HG02623 (cell line): Measurements from ENCODE around the gene BABAM2.

ENCODE experiments used
- ATAC-seq: cut with Tn5 transposase; IDR thresholded peaks from one replicate; pipeline ENCODE4 v1.9.1; 2021; ENCODE audit warnings: moderate library complexity; ENCODE audit not compliant: unreplicated experiment

Gene BABAM2

DNA sequence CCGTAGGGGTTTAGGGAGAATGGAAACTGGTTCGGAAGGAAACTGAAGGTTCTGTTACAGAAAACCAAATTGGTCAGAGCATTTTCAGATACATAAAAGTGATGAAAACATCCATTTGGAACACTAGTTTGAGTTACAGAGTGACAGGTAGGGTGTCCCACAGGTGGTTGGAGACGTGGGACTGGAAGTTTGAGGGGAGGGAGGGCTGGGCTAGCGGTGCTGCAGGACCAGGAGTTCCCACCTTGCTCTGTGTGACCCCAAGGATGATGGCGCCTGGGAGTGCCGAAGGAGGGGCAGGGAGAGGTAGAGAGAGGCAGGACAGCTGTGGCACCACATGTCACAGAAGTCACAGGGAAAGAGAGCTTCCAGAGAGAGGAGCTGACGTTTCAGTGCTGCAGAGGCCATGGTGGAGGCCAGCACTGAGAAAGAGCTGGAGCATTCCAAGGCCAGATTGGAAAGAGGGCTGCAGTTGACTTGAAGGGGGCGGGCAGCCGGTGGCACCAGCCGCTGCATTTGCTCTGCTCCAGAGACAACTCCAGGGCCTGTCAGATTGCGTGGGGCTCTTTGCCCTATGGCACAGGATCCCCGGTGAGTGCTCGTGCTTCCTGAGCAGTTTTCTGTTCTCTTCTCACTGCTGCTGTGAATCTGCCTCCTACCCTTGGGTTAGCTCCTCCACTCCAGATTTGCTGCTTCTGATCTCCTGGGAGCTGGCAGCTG is 445.9 kb downstream of the BABAM2 start:
- ATAC-seq, result no peak

DNA sequence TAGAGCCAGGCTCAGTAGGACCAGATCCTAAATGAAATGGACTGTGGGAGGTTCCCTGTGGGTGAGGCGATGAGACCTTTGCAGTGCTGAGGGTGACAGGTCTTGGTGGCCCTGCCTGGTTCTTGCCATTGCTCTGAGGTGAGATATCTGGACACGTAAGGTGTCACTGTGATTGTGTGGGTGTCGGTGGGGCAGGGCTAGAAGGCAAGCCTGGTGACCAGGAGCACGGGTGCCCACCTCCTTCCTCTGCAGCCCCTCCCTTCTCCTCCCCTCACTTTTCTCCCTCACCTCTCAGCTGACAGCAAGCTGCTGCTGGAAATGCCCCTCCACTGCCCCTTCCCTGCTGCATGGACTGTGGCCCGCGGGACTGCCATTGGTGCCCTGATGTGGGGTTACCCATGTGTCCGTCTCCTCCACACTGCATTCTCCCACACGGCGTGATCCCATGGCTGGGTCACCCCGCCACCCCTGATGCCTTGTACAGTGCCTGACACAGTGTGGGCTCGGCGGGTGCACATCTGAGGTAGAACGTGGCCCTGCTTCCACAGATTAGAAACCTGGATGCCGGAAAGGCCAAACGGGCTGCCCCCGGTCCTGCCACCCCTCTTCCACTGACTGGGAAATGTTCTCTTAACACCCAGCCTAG is 446.6 kb downstream of the BABAM2 start:
- no peak for ATAC-seq

GRCh38 chr2:28338046-28338817 is 447.7 kb downstream of the BABAM2 start:
- ATAC-seq, result no peak

GRCh38 chr2:28338831-28339321 is 448.3 kb downstream of the BABAM2 start:
- no peak for ATAC-seq

GRCh38 chr2:28339516-28340175 is 449.1 kb downstream of the BABAM2 start:
- ATAC-seq, result no peak

- ATAC-seq, result no peak
Measured at GRCh38 chr2:28340312-28341202, 450.0 kb downstream of the BABAM2 start.

- no peak for ATAC-seq
Measured at GRCh38 chr2:28341208-28341891, 450.8 kb downstream of the BABAM2 start.

DNA sequence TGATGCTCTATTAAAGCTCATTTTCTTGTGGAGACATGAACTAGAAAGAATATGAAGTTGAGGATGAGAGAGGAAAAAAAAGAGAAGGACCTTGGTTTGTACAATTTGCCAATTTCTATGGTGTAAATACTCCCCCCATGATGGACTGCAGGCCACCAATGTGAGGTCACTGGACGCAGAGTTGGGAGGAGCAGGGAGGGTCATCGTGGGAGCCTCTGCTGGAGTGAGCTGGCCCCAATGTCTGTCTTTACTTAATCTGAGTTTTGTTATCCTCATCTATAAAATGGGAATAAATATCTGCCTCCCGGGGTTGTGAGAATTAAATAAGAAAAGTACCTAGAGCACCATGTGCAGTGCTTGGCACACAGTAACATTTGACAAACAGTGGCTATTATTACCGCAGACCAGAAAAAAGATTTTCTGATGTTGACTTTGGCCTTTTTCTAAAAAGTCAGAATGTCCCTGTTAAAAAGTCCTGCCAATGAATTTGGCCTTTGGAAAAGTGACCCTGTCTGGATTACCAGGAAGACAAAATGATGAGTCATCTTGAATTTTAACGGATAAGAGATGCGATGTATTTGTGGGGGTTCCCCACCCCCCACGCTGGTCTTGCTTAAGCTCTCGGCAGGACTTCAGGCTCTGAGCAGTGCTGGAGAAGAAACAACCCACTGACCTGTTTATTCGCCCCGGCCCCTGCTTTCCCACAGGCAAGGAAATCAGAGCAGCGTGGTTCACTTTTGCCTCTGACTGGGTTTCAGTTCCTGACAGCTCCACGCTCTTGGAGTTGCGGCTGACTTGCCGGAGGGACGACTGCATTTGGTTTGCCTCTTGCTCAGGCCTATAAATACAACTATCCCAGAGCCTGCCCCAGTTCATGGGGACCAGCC is 451.8 kb downstream of the BABAM2 start:
- no peak for ATAC-seq

- no peak for ATAC-seq
Measured at GRCh38 chr2:28343184-28343942, 452.8 kb downstream of the BABAM2 start.

- ATAC-seq, result no peak
Measured at GRCh38 chr2:28343971-28344715, 453.6 kb downstream of the BABAM2 start.

DNA sequence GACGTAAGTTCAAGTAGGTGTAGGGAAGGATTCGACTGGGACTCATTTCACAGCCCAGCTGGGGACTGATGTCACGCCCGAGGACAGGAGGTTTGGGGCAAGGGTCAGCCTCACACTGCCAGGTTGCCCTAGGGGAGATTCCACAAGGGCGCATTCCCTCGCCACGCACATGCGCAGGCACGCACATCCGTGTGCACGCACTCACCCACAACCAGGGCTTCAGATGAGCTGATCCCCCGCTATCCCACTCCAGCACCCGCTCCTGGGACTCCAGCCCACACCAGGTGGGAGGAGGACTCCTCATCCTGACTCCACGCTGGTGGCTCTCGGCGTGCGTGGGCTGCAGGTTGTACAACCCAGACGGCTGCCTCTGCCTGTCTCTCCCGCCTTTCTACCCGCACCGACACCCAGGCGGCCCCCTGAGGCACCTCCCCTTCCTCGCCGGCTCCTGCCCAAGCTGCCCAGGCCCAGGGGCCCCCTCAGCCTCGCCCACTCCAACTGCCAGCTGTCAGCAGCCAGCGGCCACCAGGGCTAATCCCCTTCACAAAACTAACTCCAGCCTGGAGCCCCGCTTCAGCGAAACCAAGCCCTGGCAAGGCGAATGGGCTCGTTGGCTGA is 454.3 kb downstream of the BABAM2 start:
- ATAC-seq, result no peak

DNA sequence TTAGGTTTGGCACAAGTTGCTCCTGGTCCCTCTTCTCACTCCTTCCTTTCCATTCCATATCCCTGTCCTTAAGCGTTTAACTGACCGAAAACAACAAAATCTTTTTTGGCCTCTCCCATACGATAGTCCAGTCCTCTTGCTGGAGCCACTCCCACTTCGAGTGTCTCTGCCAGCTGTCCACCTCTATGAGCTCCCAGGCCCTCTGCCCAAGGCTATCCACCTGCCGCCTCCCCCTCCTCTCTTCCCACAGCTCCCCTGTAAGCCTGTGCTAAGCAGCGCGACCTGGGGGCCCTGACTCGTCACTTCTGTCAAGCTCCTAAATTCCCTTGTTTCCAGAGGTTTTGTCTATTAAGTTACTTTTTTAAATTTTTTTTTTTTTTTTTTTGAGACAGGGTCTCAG is 455.1 kb downstream of the BABAM2 start:
- ATAC-seq, result no peak

DNA sequence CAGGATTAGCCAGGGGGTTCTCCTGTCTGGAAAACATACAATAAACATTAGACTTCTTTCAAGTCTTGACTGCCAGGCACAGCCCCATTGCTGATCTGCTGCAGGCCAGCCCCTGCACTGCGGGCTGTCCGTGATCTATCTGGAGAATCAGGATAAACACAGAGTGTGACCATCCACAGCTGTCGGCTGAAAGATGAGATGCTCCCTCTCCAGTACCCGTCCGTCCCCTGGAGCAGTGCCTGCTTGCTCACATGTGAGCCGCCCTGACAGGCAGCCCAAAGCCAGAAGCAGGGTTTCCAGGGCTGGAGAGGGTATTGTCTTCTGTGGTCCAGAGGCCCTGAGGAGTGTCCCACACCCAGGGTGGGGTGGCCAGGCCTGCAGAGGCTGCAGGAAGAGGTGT is 456.1 kb downstream of the BABAM2 start:
- ATAC-seq, result no peak

DNA sequence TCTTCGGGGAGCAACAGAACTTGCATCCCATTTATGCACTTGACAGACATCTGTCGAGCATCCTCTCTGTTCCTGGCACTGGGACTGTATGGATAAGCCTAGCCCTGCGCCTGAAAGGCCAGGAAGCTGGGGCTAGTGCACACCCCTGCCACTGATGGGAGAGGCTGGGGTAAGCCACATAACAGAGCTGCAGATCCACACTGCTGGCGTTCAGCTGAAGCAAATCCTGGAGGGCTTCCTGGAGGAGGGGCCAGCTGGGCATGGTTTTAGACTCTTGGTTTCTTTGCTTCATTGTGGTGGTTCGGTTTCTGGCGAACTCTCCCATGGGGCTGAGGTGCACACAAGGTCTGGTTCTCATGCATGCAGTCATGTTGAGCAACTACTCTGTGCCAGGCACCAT is 456.7 kb downstream of the BABAM2 start:
- ATAC-seq, result no peak

- no peak for ATAC-seq
Measured at GRCh38 chr2:28347596-28347995, 457.1 kb downstream of the BABAM2 start.

- no peak for ATAC-seq
Measured at GRCh38 chr2:28348149-28348567, 457.6 kb downstream of the BABAM2 start.

- no peak for ATAC-seq
Measured at GRCh38 chr2:28348921-28349320, 458.4 kb downstream of the BABAM2 start.
